Naive thymus-derived CD4-positive, alpha-beta T cell (primary cell): ENCODE results near the gene FKBP9. TPM values are rescaled to one million over a fixed set of nuclear protein-coding genes. Genes with fewer than 3 reads are reported as not detected.

Source experiments
- ATAC-seq: fragments of 150-1000 bp; cut with Tn5 transposase; 2 replicates; pipeline ENCODE4 v1.10.0; 2021; ENCODE audit warnings: mild to moderate bottlenecking, moderate library complexity
- CTCF ChIA-PET: fragments of 350-600 bp; sonication (Branson Sonifier 250); formaldehyde crosslinking; loops from one replicate; lab custom pipeline; 2021; ENCODE audit warnings: antibody characterized with exemption; lab: Charles Lee
- POLR2A ChIA-PET: fragments of 350-600 bp; sonication (Branson Sonifier 250); formaldehyde crosslinking; loops from one replicate; lab custom pipeline; 2021; ENCODE audit warnings: antibody characterized with exemption, inconsistent platforms; lab: Charles Lee
- DNase-seq, 9 donors: peaks; one replicate each; pipeline versions ENCODE4 v3.0.0 to v3.0.0-alpha.2; 2020 to 2022; ENCODE audit warnings: mixed read lengths in 1 of 9
- H3K27ac ChIP-seq: one replicate; pipeline ENCODE4 v1.7.0; 2013; ENCODE audit warnings: mild to moderate bottlenecking, low read depth, low read length, moderate library complexity
- H3K27me3 ChIP-seq, 2 donors: one replicate each; pipeline ENCODE4 v1.7.0; 2013; ENCODE audit warnings: low read length in 2 of 2, mild to moderate bottlenecking in 2 of 2, moderate library complexity in 2 of 2; ENCODE audit not compliant: control insufficient read depth in 2 of 2, insufficient read depth in 2 of 2
- H3K36me3 ChIP-seq, 3 experiments: 1 replicate in 2 of 3; 2 replicates in 1 of 3; pipeline ENCODE4 v1.7.0; 2013; ENCODE audit warnings: low read length in 3 of 3, mild to moderate bottlenecking in 3 of 3, moderate library complexity in 1 of 3; ENCODE audit not compliant: insufficient read depth in 3 of 3, control insufficient read depth in 2 of 3
- H3K4me1 ChIP-seq, 2 donors: one replicate each; pipeline ENCODE4 v1.7.0; 2013; ENCODE audit warnings: low read length in 2 of 2, mild to moderate bottlenecking in 2 of 2, moderate library complexity in 1 of 2; ENCODE audit not compliant: control insufficient read depth in 2 of 2, insufficient read depth in 2 of 2
- H3K4me3 ChIP-seq: 2 replicates; pipeline ENCODE4 v1.7.0; 2013; ENCODE audit warnings: mild to moderate bottlenecking, low read length
- H3K9me3 ChIP-seq, 3 experiments: 1 replicate in 2 of 3; 2 replicates in 1 of 3; pipeline ENCODE4 v1.7.0; 2013; ENCODE audit warnings: low read length in 3 of 3; ENCODE audit not compliant: control insufficient read depth in 2 of 3
- H3K27ac Mint-ChIP-seq, 9 donors: one replicate each; pipeline ENCODE4 v1.8.0; 2020 to 2022; ENCODE audit warnings: mixed read lengths in 9 of 9, mild to moderate bottlenecking in 8 of 9, moderate library complexity in 5 of 9, inconsistent platforms in 2 of 9
- H3K27me3 Mint-ChIP-seq, 5 donors: one replicate each; pipeline ENCODE4 v1.8.0; 2021 to 2022; ENCODE audit warnings: mixed read lengths in 5 of 5, mild to moderate bottlenecking in 1 of 5
- H3K36me3 Mint-ChIP-seq, 5 donors: one replicate each; pipeline ENCODE4 v1.8.0; 2020 to 2022; ENCODE audit warnings: mixed read lengths in 5 of 5, mild to moderate bottlenecking in 3 of 5, inconsistent platforms in 1 of 5
- H3K4me1 Mint-ChIP-seq, 7 donors: one replicate each; pipeline ENCODE4 v1.8.0; 2020 to 2022; ENCODE audit warnings: mixed read lengths in 7 of 7, mild to moderate bottlenecking in 3 of 7, inconsistent platforms in 1 of 7
- H3K4me3 Mint-ChIP-seq, 10 donors: one replicate each; pipeline ENCODE4 v1.8.0; 2020 to 2022; ENCODE audit warnings: mild to moderate bottlenecking in 10 of 10, mixed read lengths in 10 of 10, moderate library complexity in 6 of 10, inconsistent platforms in 2 of 10
- H3K9me3 Mint-ChIP-seq, 11 donors: one replicate each; pipeline ENCODE4 v1.8.0; 2020 to 2022; ENCODE audit warnings: mixed read lengths in 11 of 11, mild to moderate bottlenecking in 4 of 11, inconsistent platforms in 1 of 11, moderate library complexity in 1 of 11
- intact Hi-C, 2 donors: fragments of 100-400 bp; cut with micrococcal nuclease; formaldehyde crosslinking; loops; one replicate each; pipeline ENCODE4 v1.15.1; 2023
- polyA plus RNA-seq, 2 donors: library from polyadenylated mRNA; unstranded; fragments of 300-500 nt; fragmentation: Illumina TruSeq; gene quantifications; one replicate each; pipeline ENCODE4 v1.2.3, GENCODE V29; 2021
- total RNA-seq, 6 experiments: library from RNA in 5 of 6; stranded (reverse) in 5 of 6; gene quantifications; 1 replicate in 5 of 6; 2 replicates in 1 of 6; pipeline ENCODE4 v1.2.3 and lab custom pipeline; 2021 to 2026

FKBP9 gene
- total and polyA plus RNA-seq, 7 experiments from 2014 or later, result 0.22 to 3.4 (median 0.64) TPM; not detected in 1

GRCh38 chr7:33041631-33042428, 84.6 kb downstream of the FKBP9 start:
- Histone ChIP-seq H3K27me3 (no peaks in the 10 kb centered on the region), H3K36me3 (no peaks in the 10 kb centered on the region), H3K4me3 (no peak overlapping the region), H3K4me1 (peaks cover 3 to 16% of the 10 kb centered on the region in 2 donors), H3K9me3 (no peaks in the 10 kb centered on the region), H3K27ac (peak overlapping the region; percentile 80)
- intact Hi-C loops, result loop anchor here (1.0 to 10.0 kb wide), 5 partner anchors 8 to 1993 kb away; partner anchors contain the start of genes AVL9 (in 1 of the 2) and DPY19L1 (in 1 of the 2)
- H3K36me3 Mint-ChIP-seq, result peaks cover 0 to 2% (median 0%) of the 10 kb centered on the region in 5 donors
- ATAC-seq (no peak), DNase-seq (no peak)
- H3K9me3 Mint-ChIP-seq, result no peaks in the 10 kb centered on the region
- CTCF ChIA-PET, result interaction anchor here (1.6 kb wide), 2 partner anchors 10 to 13 kb away, joined by 4 to 5 read pairs; no protein-coding TSS in a partner anchor
- H3K4me3 Mint-ChIP-seq, result no peak overlapping the region
- peaks cover 21 to 73% (median 59%) of the 10 kb centered on the region in 7 donors for H3K4me1 Mint-ChIP-seq
- H3K27ac Mint-ChIP-seq, result peak overlapping the region in 3 of 9 donors; percentile 45 to 76 (median 59)
- H3K27me3 Mint-ChIP-seq, result no peaks in the 10 kb centered on the region
- POLR2A ChIA-PET, result interaction anchor here (1.0 to 3.2 kb wide), 5 partner anchors 12 to 150 kb away, joined by 3 to 41 read pairs (median 18); partner anchors contain the start of genes KBTBD2 and NT5C3A

GRCh38 chr7:33043501-33044400, 86.5 kb downstream of the FKBP9 start:
- CTCF ChIA-PET, result no interaction called here
- POLR2A ChIA-PET, result interaction anchor here (1.0 to 1.3 kb wide), 3 partner anchors 10 to 20 kb away, joined by 3 to 10 read pairs (median 4); partner anchors contain the start of gene NT5C3A
- Mint-ChIP-seq H3K36me3 (peaks cover 0 to 2% (median 0%) of the 10 kb centered on the region in 5 donors), H3K4me1 (peaks cover 27 to 73% (median 58%) of the 10 kb centered on the region in 7 donors), H3K9me3 (no peaks in the 10 kb centered on the region), H3K27me3 (no peaks in the 10 kb centered on the region), H3K27ac (peak overlapping the region in 8 of 9 donors; percentile 25 to 90 (median 70)), H3K4me3 (no peak overlapping the region)
- intact Hi-C loops, result loop anchor here (5.0 to 10.0 kb wide), 2 partner anchors 546 to 1991 kb away; partner anchors contain the start of genes AVL9 (in 1 of the 2) and DPY19L1 (in 1 of the 2)
- Histone ChIP-seq H3K4me1 (peaks cover 3 to 6% of the 10 kb centered on the region in 2 donors), H3K36me3 (no peaks in the 10 kb centered on the region), H3K4me3 (no peak overlapping the region), H3K27me3 (no peaks in the 10 kb centered on the region), H3K9me3 (no peaks in the 10 kb centered on the region), H3K27ac (no peak overlapping the region)
- ATAC-seq (no peak), DNase-seq (no peak)

DNA sequence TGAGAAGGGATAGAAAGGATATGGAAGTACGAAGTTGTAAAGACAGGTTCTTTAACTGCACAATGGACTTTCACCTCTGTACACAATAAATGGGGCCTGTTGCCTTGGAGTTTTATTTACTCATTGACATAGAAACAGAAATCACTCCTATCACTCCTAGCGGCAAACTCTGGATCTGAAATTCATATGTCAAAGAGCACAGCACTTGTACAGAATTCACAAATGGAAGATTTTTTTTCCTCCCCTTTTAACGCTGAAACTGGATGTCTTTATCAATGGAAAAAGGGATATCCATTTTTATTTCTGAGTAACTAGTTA, 87.1 kb downstream of the FKBP9 start:
- CTCF ChIA-PET, result no interaction called here
- H3K27me3 Mint-ChIP-seq, result no peaks in the 10 kb centered on the region
- ATAC-seq (no peak), DNase-seq (no peak)
- H3K27me3 ChIP-seq, result no peaks in the 10 kb centered on the region
- POLR2A ChIA-PET, result interaction anchor here (1.3 kb wide), 1 partner anchor 19 kb away, joined by 4 read pairs; no protein-coding TSS in a partner anchor
- no peak overlapping the region for H3K27ac ChIP-seq
- peaks cover 28 to 75% (median 61%) of the 10 kb centered on the region in 7 donors for H3K4me1 Mint-ChIP-seq
- H3K27ac Mint-ChIP-seq, result peak overlapping the region in 7 of 9 donors; percentile 14 to 90 (median 71)
- H3K9me3 Mint-ChIP-seq, result no peaks in the 10 kb centered on the region
- peaks cover 0 to 2% (median 0%) of the 10 kb centered on the region in 5 donors for H3K36me3 Mint-ChIP-seq
- no peak overlapping the region for H3K4me3 ChIP-seq
- H3K9me3 ChIP-seq, result no peaks in the 10 kb centered on the region
- H3K4me3 Mint-ChIP-seq, result no peak overlapping the region
- intact Hi-C loops, result loop anchor here (5.0 to 10.0 kb wide), 2 partner anchors 547 to 1990 kb away; partner anchors contain the start of genes AVL9 (in 1 of the 2) and DPY19L1 (in 1 of the 2)
- H3K4me1 ChIP-seq, result peaks cover 3 to 6% of the 10 kb centered on the region in 2 donors
- H3K36me3 ChIP-seq, result no peaks in the 10 kb centered on the region

DNA sequence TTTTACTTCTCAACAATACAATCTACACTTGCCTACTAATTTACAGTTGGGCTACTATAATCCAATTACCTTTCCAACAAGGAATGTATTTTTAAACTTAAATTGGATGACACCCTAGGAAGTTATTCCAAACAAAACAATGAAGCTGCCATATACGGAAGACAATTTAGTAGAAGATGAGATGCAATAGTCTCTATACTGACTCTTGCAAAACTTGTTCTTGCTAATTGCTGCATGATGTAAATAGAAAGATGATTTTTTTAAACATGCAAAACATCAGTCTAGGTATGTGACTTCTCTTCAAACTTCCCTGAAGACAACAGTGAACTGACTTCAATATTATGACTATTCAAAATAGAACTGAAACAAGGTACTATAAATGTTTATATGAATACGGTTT, 87.7 kb downstream of the FKBP9 start:
- no peaks in the 10 kb centered on the region for H3K27me3 ChIP-seq
- Mint-ChIP-seq H3K4me1 (peaks cover 29 to 71% (median 58%) of the 10 kb centered on the region in 7 donors), H3K4me3 (no peak overlapping the region), H3K27me3 (no peaks in the 10 kb centered on the region), H3K36me3 (peaks cover 0 to 2% (median 0%) of the 10 kb centered on the region in 5 donors), H3K27ac (peak overlapping the region in 4 of 9 donors; percentile 18 to 72 (median 54)), H3K9me3 (no peaks in the 10 kb centered on the region)
- ATAC-seq (no peak), DNase-seq (no peak)
- H3K36me3 ChIP-seq, result no peaks in the 10 kb centered on the region
- ChIA-PET POLR2A (interaction anchor here (1.3 kb wide), 1 partner anchor 18 kb away, joined by 4 read pairs; no protein-coding TSS in a partner anchor), CTCF (interaction anchor here (0.7 kb wide), 1 partner anchor 17 kb away, joined by 3 read pairs; no protein-coding TSS in a partner anchor)
- H3K27ac ChIP-seq, result no peak overlapping the region
- no peak overlapping the region for H3K4me3 ChIP-seq
- H3K9me3 ChIP-seq, result no peaks in the 10 kb centered on the region
- H3K4me1 ChIP-seq, result peaks cover 3 to 6% of the 10 kb centered on the region in 2 donors
- intact Hi-C loops, result loop anchor here (5.0 to 10.0 kb wide), 2 partner anchors 548 to 1990 kb away; partner anchors contain the start of genes AVL9 (in 1 of the 2) and DPY19L1 (in 1 of the 2)

GRCh38 chr7:33048257-33048656, 91.0 kb downstream of the FKBP9 start:
- Histone ChIP-seq H3K27me3 (no peaks in the 10 kb centered on the region), H3K9me3 (no peaks in the 10 kb centered on the region), H3K27ac (no peak overlapping the region), H3K36me3 (no peaks in the 10 kb centered on the region), H3K4me1 (peaks cover 0 to 6% of the 10 kb centered on the region in 2 donors), H3K4me3 (no peak overlapping the region)
- Mint-ChIP-seq H3K36me3 (peaks cover 0 to 2% (median 0%) of the 10 kb centered on the region in 5 donors), H3K4me3 (no peak overlapping the region), H3K27me3 (no peaks in the 10 kb centered on the region), H3K27ac (no peak overlapping the region), H3K9me3 (no peaks in the 10 kb centered on the region), H3K4me1 (peaks cover 36 to 80% (median 64%) of the 10 kb centered on the region in 7 donors)
- no peak for ATAC-seq
- POLR2A ChIA-PET, result interaction anchor here (1.7 kb wide), 1 partner anchor 14 kb away, joined by 5 read pairs; the partner anchor contains the start of gene NT5C3A
- DNase-seq, result no peak
- intact Hi-C loops, result loop anchor here in 1 of 2 donors (10.0 kb wide), 1 partner anchor 1987 kb away; the partner anchor contains the start of gene DPY19L1
- CTCF ChIA-PET, result interaction anchor here (0.6 to 0.7 kb wide), 3 partner anchors 9 to 886 kb away, joined by 3 to 6 read pairs (median 5); no protein-coding TSS in a partner anchor
